ENCODE results near the gene CEMIP2. TPM values are rescaled to one million over a fixed set of nuclear protein-coding genes. Genes with fewer than 3 reads are reported as not detected.

The CEMIP2 gene, protein sequence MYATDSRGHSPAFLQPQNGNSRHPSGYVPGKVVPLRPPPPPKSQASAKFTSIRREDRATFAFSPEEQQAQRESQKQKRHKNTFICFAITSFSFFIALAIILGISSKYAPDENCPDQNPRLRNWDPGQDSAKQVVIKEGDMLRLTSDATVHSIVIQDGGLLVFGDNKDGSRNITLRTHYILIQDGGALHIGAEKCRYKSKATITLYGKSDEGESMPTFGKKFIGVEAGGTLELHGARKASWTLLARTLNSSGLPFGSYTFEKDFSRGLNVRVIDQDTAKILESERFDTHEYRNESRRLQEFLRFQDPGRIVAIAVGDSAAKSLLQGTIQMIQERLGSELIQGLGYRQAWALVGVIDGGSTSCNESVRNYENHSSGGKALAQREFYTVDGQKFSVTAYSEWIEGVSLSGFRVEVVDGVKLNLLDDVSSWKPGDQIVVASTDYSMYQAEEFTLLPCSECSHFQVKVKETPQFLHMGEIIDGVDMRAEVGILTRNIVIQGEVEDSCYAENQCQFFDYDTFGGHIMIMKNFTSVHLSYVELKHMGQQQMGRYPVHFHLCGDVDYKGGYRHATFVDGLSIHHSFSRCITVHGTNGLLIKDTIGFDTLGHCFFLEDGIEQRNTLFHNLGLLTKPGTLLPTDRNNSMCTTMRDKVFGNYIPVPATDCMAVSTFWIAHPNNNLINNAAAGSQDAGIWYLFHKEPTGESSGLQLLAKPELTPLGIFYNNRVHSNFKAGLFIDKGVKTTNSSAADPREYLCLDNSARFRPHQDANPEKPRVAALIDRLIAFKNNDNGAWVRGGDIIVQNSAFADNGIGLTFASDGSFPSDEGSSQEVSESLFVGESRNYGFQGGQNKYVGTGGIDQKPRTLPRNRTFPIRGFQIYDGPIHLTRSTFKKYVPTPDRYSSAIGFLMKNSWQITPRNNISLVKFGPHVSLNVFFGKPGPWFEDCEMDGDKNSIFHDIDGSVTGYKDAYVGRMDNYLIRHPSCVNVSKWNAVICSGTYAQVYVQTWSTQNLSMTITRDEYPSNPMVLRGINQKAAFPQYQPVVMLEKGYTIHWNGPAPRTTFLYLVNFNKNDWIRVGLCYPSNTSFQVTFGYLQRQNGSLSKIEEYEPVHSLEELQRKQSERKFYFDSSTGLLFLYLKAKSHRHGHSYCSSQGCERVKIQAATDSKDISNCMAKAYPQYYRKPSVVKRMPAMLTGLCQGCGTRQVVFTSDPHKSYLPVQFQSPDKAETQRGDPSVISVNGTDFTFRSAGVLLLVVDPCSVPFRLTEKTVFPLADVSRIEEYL (N-terminal part only)
- 20.4 and 27.3 TPM in 2 replicates for total RNA-seq (ENCODE audit: low replicate concordance)

DNA sequence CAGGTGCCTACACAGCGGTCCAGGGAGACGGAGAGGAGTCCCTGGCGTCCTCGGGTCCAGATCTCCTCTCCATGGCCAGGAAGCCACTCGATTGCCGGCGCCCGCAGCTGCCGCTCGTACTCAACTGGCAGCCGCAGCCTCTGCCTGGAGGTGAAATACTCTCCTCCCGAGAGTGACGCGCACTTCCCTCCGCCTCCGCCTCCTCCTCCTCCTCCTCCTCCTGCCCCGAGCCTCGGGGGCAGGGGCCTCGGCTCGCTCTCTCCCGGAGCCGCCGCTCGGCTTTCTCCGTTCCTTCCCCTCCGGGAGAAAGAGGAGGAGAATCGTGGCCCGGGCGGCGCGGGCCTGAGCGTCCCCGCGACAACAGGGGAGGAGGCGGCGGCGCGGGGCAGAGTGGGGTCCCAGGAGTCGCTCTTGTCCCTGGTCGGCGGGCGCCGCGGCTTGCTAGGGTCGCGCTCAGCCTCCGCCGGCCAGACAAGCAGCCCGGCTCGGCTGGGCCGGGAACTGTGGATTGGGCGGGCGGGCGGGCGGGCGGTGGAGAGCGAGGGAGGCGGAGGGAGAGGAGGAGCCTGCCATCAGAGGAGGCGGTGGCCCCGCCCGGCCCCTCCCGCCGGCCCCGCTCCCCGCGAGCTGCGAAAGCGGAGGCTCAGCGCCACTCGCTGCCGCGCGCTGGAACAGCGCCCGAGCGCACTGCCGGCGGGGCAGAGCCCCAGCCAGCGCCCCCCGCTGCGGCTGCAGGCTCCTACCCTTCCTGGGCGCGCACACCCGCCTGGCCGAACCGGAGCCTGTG, at the start of gene CEMIP2:
Gene CEMIP2 (minus strand): TSS at position 126 of the 787 bp plus-strand sequence. CDS start 18,140 bp downstream, outside the sequence.
- peak; percentile 85 for DNase-seq (ENCODE audit: low read depth)
- TF ChIP-seq, protein P1, sequence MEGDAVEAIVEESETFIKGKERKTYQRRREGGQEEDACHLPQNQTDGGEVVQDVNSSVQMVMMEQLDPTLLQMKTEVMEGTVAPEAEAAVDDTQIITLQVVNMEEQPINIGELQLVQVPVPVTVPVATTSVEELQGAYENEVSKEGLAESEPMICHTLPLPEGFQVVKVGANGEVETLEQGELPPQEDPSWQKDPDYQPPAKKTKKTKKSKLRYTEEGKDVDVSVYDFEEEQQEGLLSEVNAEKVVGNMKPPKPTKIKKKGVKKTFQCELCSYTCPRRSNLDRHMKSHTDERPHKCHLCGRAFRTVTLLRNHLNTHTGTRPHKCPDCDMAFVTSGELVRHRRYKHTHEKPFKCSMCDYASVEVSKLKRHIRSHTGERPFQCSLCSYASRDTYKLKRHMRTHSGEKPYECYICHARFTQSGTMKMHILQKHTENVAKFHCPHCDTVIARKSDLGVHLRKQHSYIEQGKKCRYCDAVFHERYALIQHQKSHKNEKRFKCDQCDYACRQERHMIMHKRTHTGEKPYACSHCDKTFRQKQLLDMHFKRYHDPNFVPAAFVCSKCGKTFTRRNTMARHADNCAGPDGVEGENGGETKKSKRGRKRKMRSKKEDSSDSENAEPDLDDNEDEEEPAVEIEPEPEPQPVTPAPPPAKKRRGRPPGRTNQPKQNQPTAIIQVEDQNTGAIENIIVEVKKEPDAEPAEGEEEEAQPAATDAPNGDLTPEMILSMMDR (IDR thresholded peaks at IDR 0.05; ENCODE audit: insufficient read depth, low read length): peak; percentile 18
- H3K4me3 ChIP-seq (ENCODE audit: low read depth, low read length): peak within 1 kb of the TSS; percentile 81

DNA sequence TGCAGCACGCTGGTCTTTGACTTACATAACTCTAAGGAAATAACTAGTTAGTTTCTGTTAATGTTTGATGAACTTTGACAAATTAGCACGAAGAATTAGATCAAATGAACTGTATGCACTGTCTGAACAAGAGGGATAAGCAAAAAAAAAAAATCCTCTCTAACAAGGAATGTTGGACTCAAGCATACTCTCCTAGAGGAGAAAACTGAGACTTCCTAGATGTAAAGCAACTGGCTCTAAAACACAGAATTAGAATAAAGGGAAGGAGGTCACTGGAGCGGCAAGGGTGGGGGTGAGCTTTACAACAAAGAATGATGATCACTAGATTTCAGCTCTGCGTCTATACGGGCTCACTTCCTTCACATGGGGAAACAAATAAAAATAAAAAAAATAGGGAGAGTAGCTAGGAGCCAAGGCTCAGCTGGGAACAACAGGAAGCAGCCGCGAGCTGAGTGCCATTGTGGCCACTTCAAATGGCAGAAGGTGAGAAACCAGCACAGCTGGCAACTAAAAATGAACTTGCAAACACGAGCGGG, 48.7 kb upstream of the CEMIP2 start:
- TF ChIP-seq, protein P1 (IDR thresholded peaks at IDR 0.05; ENCODE audit: insufficient read depth, low read length): no peak
- no peak overlapping the region for H3K4me3 ChIP-seq (ENCODE audit: low read depth, low read length)
- no peak for DNase-seq (ENCODE audit: low read depth)

DNA sequence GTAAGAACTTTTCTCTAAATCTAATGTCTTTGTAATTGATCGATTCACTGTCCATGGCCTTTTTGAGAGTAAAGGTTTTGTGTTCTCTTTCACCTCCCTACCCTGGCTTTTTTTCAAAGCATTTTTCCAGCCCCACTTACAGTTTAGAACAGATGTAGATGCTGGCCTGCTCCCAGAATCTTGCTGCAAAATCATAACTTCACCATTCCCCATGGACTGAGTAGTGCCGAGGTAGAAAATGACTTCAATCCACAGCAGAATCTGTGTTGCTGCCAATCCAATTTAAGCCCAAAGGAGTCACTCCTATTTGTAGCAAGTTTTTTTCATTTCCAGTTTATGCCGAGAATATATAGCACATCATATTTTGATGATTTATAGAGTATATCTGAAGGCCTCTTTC, 46.5 kb upstream of the CEMIP2 start:
- H3K4me3 ChIP-seq (ENCODE audit: low read depth, low read length): no peak overlapping the region
- DNase-seq (ENCODE audit: low read depth): peak; percentile 57
- TF ChIP-seq, protein P1 (IDR thresholded peaks at IDR 0.05; ENCODE audit: insufficient read depth, low read length): no peak

DNA sequence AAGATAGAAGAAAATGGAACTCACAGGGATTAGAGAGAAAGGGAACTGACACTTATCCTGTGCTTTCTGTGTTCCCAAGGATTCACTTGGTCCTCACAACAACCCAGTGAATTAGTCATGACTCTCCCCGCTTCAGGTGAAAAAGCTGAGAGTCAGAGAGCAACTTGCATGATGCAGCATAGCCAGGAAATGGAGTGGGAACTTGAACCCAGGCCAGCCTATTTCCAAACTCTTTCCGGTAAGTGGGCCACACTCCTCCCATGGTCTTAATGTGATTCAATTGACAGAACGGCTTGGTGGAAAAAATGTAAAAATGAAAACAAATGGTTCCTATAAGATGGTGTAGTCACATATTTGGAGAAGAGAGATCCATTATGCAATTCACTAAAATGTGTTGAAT, 45.9 kb upstream of the CEMIP2 start:
- TF ChIP-seq, protein P1 (IDR thresholded peaks at IDR 0.05; ENCODE audit: insufficient read depth, low read length): no peak
- DNase-seq (ENCODE audit: low read depth): peak; percentile 52
- no peak overlapping the region for H3K4me3 ChIP-seq (ENCODE audit: low read depth, low read length)

DNA sequence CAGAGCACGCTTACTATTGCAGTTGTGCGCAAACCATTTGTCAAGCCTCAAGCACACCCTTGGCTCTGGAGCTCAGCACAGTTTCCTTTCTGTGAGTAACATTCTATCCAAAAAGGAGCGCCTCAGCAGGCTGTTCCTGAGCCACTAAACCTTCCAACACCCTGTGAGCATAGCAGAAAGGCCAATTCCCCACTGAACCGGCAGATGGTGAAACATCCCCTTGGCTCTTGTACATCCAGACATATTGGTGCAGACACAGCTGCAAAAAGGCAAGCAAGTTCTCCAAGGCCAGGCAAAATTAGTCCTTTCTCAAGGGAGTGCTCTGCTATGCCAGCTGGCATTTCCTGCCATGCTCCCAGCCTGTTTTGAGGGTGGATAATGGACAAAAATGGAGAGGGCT, 44.1 kb upstream of the CEMIP2 start:
- TF ChIP-seq, protein P1 (IDR thresholded peaks at IDR 0.05; ENCODE audit: insufficient read depth, low read length): peak; percentile 46
- H3K4me3 ChIP-seq (ENCODE audit: low read depth, low read length): no peak overlapping the region
- peak; percentile 52 for DNase-seq (ENCODE audit: low read depth)
